ENCODE results near the gene GGN. TPM values are rescaled to one million over a fixed set of nuclear protein-coding genes. Genes with fewer than 3 reads are reported as not detected.

The GGN gene
- total and polyA plus RNA-seq, 7 donors, result 0.28 TPM; not detected in 6

DNA sequence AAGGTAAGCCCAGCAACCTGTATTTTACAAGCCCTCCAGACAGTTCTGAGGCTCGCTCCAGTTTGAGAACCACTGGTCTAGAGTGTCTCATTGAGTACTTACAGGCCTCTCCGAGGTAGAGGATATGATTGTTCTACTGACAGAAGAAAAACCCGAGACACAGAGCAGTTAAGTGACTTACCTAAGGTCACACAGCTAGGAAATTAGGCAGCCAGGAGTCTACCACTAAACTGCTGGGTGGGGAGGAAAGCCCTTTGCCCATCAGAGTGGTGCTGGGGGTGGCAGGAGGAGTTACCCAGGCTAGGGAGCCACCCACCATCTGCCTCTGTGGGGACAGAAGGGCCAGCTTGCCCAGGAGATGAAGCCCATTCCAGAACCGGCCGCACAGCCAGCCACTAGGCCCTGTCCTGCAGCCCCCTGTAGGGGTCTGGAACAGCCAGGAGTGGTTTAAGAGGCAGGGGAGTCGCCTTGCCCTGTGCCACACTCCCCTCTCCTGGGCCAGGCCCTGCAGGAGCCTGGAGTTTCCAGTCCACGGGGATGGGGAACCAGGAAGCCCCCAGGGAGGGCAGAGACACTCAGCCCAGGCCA lies 37.5 kb upstream of the GGN start:
- intact Hi-C loops (cut with DNase I), result no loop called here
- Histone ChIP-seq H3K9me3 (no peaks in the 10 kb centered on the region), H3K36me3 (no peaks in the 10 kb centered on the region), H3K4me3 (peak overlapping the region in 3 of 4 donors; percentile 16 to 35 (median 28)), H3K4me1 (no peaks in the 10 kb centered on the region), H3K27me3 (peaks cover 0 to 37% (median 8%) of the 10 kb centered on the region in 3 donors), H3K27ac (no peak overlapping the region)
- no peak for DNase-seq
- WGBS, 2 donors, result 71 to 76% methylated on average over 7 of the region's 7 CpGs
- TF ChIP-seq, protein P1, sequence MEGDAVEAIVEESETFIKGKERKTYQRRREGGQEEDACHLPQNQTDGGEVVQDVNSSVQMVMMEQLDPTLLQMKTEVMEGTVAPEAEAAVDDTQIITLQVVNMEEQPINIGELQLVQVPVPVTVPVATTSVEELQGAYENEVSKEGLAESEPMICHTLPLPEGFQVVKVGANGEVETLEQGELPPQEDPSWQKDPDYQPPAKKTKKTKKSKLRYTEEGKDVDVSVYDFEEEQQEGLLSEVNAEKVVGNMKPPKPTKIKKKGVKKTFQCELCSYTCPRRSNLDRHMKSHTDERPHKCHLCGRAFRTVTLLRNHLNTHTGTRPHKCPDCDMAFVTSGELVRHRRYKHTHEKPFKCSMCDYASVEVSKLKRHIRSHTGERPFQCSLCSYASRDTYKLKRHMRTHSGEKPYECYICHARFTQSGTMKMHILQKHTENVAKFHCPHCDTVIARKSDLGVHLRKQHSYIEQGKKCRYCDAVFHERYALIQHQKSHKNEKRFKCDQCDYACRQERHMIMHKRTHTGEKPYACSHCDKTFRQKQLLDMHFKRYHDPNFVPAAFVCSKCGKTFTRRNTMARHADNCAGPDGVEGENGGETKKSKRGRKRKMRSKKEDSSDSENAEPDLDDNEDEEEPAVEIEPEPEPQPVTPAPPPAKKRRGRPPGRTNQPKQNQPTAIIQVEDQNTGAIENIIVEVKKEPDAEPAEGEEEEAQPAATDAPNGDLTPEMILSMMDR (IDR thresholded peaks at IDR 0.05), result no peak
- TF ChIP-seq EP300 (IDR thresholded peaks at IDR 0.05), result no peak
- TF ChIP-seq POLR2A (IDR thresholded peaks at IDR 0.05), result no peak
- TF ChIP-seq POLR2AphosphoS5 (IDR thresholded peaks at IDR 0.05), result no peak

DNA sequence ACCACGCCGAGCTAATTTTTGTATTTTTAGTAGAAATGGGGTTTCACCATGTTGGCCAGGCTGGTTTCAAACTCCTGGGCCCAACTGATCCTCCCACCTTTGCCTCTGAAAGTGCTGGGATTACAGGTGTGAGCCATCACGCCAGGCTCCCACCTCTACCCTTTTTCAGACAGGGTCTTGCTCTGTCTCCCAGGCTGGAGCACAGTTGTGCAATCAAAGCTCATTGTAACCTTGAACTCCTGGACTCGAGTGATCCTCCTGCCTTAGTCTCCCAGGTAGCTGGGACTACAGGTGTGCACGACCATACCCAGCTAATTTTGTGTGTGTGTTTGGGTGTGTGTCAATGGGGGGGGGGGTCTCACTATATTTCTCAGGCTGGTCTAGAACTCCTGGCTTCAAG lies 36.4 kb upstream of the GGN start:
- no peaks in the 10 kb centered on the region for H3K36me3 ChIP-seq
- H3K27me3 ChIP-seq, result peaks cover 0 to 41% (median 13%) of the 10 kb centered on the region in 3 donors
- no peak overlapping the region for H3K27ac ChIP-seq
- intact Hi-C loops (cut with DNase I), result no loop called here
- no peaks in the 10 kb centered on the region for H3K9me3 ChIP-seq
- no peak for DNase-seq
- TF ChIP-seq EP300 (IDR thresholded peaks at IDR 0.05) (no peak), POLR2A (IDR thresholded peaks at IDR 0.05) (no peak), POLR2AphosphoS5 (IDR thresholded peaks at IDR 0.05) (no peak)
- TF ChIP-seq, protein P1 (IDR thresholded peaks at IDR 0.05), result no peak
- no peak overlapping the region for H3K4me3 ChIP-seq
- H3K4me1 ChIP-seq, result no peaks in the 10 kb centered on the region
- WGBS, 2 donors, result 61 to 84% methylated on average over 5 of the region's 5 CpGs

DNA sequence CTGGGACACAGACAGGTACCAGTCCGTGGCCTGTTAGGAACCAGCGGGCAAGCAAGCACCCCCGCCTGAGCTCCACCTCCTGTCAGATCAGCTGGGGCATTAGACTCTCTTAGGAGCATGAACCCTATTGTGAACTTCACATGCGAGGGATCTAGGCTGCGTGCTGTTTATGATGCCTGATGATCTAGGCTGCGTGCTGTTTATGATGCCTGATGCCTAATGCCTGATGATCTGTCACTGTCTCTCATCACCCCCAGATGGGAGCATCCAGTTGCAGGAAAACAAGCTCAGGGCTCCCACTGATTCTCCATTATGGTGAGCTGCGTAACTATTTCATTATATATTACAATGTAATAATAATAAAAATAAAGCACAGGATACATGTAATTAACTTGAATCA lies 34.6 kb upstream of the GGN start:
- H3K9me3 ChIP-seq, result no peaks in the 10 kb centered on the region
- 63 to 87% methylated on average over 7 of the region's 7 CpGs for WGBS, 2 donors
- TF ChIP-seq, protein P1 (IDR thresholded peaks at IDR 0.05), result no peak
- no peak overlapping the region for H3K4me3 ChIP-seq
- peaks cover 4 to 53% (median 20%) of the 10 kb centered on the region in 3 donors for H3K27me3 ChIP-seq
- intact Hi-C loops (cut with DNase I), result no loop called here
- peaks cover 0 to 10% (median 7%) of the 10 kb centered on the region in 4 donors for H3K4me1 ChIP-seq
- H3K36me3 ChIP-seq, result no peaks in the 10 kb centered on the region
- H3K27ac ChIP-seq, result no peak overlapping the region
- DNase-seq, result no peak

DNA sequence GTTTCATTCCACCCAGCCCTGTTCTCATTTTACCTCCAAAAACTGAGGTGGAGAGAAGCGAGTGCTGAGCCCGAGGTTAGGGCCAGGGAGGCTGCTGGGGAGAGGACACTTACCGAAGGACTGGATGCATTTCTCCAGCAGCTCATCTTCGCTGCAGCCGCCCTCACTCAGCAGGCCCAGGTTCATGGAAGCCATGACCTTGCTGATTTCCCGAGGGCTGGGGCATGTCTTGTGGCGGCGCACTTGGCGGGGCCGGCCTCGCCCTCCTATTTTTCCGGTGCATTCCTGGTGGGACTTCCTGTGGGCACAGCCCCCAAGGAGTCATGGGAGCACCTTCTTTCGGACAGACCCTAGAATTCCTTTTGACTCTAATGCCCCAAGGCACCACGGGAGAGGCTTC lies 34.0 kb upstream of the GGN start:
- DNase-seq, result no peak
- intact Hi-C loops (cut with DNase I), result no loop called here
- peaks cover 4 to 59% (median 24%) of the 10 kb centered on the region in 3 donors for H3K27me3 ChIP-seq
- no peaks in the 10 kb centered on the region for H3K36me3 ChIP-seq
- no peak overlapping the region for H3K27ac ChIP-seq
- H3K4me1 ChIP-seq, result peaks cover 0 to 11% (median 7%) of the 10 kb centered on the region in 4 donors
- H3K9me3 ChIP-seq, result no peaks in the 10 kb centered on the region
- TF ChIP-seq, protein P1 (IDR thresholded peaks at IDR 0.05), result no peak
- TF ChIP-seq EP300 (IDR thresholded peaks at IDR 0.05) (no peak), POLR2A (IDR thresholded peaks at IDR 0.05) (no peak), POLR2AphosphoS5 (IDR thresholded peaks at IDR 0.05) (no peak)
- WGBS, 2 donors, result 77 to 83% methylated on average over 14 of the region's 14 CpGs
- no peak overlapping the region for H3K4me3 ChIP-seq

DNA sequence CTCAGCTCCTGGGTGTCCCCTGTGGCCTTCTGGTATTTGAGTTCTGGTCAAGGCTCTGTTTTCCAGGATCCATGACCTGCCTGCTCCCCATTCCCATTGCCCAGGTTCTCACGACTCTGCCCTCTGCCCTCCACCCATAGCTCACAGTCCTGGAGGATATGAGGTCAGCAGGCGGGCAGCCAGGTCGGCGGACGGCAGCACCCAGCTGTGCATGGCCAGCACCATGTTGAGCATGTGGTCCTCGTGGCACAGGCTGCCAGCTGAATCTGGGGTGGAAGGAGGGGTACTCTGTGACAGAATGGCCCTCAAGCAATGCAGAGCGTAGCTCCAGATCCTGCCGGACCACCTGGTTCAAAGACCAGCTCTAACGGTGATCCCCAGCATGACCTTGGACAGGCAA lies 33.1 kb upstream of the GGN start:
- Histone ChIP-seq H3K27me3 (peaks cover 4 to 60% (median 24%) of the 10 kb centered on the region in 3 donors), H3K4me3 (no peak overlapping the region), H3K9me3 (no peaks in the 10 kb centered on the region), H3K36me3 (no peaks in the 10 kb centered on the region), H3K4me1 (peaks cover 0 to 11% (median 7%) of the 10 kb centered on the region in 4 donors), H3K27ac (no peak overlapping the region)
- DNase-seq, result no peak
- intact Hi-C loops (cut with DNase I), result no loop called here
- TF ChIP-seq, protein P1 (IDR thresholded peaks at IDR 0.05), result no peak
- TF ChIP-seq POLR2AphosphoS5 (IDR thresholded peaks at IDR 0.05) (no peak), POLR2A (IDR thresholded peaks at IDR 0.05) (no peak), EP300 (IDR thresholded peaks at IDR 0.05) (no peak)
- WGBS, 2 donors, result 80 to 88% methylated on average over 9 of the region's 9 CpGs

All from sigmoid colon (tissue), 7 donors.